ENCODE data around the gene RAB34.

The RAB34 gene

DNA sequence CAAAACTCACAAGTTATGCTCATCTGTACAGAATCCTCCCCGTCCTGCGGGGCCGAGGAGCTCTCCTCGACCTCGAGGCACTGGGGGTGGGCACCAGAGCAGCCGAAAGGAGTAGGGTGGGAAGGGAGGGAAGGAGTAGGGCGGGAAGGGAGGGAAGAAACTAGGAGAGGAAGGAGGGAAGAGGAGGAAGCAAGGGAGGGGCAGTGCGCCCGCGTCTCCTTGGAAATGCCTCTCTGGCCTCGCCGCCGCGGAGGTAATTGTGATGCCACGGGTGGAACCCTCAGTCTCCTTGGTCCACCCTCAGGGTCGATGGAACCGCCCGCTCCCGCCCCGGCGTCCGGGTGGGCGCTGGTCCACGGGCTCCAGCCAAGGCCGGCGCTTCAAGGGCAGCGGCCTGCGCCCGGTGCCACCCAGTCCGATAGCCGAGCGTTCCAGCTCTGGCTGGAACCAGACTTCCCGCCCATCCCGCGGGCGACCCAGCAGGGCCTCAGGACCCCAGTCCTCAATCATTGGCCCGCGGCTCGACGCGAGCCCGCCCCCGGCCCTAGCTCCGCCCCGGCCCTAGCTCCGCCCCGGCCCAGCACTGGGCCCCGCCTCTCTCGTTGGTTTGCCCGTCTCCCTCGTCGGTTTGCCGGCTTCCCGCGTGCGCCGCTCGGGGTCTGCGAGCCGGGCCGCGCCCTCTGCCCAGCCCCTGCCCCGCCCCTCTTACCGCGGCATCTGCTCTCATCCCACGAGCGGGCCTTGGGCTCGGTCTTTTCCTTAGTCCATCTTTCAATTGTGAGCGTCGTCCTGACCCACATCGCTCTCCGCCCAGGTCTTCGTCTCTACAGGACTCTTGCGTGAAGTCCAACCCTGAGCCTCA is 6.6 kb downstream of the RAB34 start:
- peak; percentile 86 for DNase-seq

DNA sequence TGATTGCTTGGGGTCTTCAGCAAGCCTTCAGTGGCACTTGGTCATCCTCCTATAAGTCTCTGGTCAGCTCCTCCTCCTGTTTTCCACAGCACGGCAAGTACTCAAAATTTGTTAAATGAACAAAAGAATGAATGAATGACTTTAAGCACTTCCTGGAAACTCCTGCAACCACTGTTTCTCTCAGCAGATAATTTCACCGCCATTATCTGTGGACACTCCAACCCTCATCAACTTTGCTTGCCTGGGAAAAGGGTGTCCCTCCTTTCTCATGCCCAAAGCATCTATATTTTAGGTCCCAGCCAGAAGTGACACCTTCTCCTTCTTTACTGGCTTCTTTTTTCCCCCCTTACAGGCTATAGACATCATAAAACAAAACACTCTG is 10.3 kb downstream of the RAB34 start:
- no peak for DNase-seq

DNA sequence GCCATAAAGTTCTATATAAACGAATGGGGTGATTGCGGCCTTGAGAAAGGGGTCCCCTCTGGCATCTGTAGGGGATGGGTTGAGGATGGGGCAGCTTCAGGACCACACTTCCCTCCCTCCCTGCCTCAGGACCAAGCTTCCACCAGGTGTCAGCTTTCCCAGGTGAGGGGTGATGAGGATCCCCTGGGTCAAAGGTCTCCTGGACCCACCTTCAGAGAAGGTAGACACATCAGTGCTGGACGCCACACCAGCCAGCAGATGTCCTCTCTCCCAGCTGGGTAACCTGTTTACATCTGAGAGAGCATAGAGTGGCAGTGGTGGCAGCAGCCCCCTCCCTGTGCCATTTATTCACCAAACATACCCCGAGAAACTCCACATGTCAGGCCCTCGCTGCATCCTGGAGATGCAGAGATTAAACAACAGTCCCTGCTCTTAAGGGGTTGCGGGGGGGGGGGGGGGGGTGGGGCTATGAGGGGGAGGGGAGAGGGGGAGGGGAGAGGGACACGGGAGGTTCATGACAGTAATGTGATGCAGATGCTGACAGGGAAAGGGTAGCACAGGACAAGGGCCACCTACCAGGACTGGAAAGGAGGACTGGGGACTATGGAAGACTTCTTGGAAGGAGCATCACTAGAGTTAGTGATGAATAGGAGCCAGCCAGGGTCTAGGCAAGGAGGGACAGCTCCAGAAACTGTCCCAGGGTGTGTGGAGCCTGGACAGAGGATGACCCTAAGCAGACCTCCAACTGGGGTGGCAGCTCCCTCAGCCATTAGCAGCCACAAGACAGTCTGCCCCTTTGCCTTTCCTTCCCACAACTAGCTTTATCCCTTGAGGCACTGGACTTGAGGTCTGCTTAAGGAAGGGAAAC is 11.0 kb downstream of the RAB34 start:
- no peak for DNase-seq

DNA sequence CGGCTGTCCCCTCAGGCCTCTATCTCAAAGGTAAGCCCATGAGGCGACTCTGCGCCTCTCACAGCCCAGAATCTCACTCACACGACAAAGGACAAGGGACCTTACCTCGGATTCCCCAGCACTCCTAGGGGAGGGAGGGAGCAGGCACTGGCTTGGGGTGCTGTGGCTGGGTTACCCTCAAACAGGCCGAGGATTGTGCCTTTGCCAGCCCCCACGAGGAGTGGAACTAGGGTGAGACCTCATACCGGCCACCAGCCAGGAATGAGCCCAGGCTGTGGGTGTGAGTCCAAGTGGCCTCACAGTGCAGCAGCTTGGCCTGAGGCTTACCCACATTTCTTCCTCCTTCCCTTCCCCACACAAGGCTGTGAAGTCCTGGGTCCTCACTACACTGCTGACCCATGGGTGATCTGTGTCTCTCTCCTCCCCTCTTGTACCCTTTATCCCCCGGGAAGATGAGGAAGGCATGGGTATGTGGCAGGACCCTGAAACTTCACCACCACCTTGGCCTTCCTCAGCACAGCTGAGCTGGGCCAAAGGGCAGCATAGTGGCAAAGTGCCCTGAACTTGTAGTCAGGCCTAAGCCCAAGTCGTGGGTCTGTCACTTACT is 11.8 kb downstream of the RAB34 start:
- no peak for DNase-seq

DNA sequence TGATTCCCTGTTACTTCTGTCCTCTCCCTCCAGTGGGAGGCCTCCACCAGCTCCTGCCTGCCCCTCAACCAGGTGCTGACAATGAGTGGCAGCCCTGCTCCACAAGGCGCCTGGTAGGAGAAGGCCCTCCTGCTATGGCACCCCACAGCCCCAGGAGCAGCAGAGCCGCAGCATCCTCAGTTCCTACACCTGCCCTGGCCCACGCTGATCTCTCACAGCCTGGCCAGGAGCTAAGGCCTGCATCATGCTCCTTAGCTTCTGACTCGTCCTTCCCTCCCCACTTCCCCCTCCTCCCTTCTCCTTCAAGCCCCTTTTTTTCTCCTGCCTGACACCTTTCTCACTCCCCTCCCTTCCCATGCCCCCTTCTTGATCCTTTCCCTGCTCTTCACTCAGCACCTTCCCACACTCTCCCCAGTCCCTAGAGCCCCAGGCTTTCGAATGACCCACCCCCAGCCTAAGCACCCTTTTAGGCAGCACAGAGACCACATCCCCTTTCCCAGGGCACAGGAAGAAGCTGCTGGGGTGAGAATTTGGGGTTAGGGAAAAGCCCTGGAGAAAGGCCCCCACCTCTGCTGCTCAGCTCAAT is 12.5 kb downstream of the RAB34 start:
- DNase-seq, result no peak

DNA sequence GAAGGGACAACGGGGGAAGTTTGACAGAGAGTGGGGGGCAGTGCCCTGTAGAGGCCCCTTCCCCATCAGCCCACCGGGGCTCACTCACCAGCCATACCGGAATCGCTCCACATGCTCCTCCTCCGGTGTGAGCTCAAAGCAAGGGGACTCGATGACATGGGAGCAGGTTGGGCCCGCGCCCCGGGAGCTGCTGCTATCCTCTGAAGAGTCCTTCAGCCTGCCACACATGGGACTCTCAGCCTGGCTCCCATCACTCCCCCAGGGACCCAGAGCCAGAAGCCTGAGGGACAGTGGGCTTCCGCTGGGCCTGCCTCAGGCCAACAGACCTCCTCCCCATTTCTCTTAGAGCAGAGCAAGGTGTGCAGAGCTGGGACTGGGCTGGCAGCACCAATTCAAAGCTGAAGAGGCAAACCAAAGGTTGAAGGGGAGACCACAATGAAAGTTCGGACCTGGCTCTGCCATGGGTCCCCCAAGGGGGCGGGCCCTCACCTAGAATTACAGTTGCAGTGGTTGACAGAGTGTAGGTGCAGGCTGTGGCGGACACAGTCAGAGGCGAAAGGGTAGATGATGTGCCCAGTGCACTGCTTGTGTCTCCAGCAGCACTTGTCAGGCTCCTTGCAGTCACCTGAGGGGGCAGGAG is 13.3 kb downstream of the RAB34 start:
- DNase-seq, result no peak

DNA sequence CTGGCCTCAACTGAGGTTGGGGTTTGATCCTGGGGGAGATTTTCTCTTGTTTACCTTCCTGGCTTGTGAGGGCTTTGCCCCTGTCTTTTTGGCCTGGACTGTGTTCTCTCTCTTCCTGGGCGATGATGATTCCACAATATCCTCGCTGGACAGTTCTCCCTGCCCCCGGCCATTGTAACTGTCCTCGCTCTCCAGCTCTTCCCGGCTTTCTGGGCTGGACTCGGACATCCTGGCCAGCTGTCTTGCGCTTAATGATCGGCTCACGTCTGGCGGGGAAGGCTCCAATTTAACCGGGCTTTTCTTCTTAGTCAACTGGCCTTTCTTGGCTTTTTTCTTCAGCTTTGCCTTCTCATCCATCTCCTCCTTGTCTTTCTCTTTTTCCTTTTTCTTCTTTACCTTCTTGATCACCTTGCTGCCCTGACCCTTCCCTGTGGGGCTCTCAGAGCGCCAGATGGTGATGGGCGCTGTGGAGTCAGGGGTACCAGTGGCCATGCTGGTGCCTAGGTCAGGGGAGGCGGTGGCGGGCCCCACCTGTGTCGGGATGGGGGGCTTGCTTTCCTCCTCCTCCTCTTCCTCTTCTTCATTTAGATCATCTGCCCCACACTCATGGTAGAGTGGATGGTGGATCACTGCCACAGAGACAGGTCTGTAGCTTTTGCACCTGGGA is 14.0 kb downstream of the RAB34 start:
- DNase-seq, result no peak

DNA sequence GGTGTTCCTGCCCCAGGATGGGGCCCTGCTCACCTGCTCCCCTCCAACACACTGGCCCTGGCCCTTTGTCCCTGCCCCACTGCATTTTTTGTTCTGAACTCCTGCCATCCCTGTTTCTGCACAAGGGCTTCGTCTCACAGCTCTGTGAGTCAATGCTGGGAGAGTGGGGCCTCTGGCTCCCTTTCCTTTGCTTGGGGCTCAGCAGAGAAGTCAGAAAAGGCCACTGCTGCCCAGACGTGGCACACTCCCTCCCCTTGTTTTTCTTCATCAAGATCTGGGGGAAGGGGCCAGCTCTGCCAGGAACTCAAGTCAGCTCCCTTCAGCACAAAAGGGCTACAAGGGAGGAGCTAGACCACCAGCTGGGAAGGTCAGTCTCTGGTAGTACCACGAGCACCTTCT is 14.9 kb downstream of the RAB34 start:
- DNase-seq, result no peak

DNA sequence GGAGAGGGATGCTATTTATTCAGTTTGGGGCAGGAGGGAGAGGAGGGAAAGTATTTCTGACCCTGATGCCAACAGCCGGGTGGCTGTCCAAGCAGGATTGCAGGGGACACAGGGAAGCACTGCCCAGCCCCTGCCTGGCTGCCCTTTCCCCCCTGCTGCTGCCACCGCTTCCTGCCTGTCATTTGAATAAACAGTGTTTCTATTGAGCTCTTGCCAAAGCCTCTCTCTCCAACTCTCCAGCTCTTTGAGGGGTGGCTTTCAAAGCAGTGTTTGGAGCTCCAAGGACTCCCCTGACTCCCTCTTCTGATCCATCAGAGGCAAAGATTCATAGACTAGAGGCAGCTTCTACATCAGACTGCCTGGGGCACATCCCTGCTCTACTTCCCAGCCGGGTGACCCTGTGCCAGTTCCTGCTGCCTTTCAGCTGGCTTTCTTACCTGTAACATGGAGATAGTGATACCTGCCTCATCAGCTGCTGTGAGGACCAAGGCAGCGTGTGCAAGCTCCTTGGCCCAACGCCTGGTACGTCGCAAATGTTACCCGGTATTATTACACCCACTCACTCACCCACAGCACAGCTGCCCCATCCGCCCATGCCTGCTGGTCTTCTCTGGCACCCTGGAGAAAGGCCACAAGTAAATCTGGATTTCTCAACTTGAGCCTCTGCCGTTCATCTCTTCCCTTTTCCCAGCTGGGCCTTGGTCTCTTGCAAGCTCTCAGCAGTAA is 15.5 kb downstream of the RAB34 start:
- DNase-seq, result no peak

DNA sequence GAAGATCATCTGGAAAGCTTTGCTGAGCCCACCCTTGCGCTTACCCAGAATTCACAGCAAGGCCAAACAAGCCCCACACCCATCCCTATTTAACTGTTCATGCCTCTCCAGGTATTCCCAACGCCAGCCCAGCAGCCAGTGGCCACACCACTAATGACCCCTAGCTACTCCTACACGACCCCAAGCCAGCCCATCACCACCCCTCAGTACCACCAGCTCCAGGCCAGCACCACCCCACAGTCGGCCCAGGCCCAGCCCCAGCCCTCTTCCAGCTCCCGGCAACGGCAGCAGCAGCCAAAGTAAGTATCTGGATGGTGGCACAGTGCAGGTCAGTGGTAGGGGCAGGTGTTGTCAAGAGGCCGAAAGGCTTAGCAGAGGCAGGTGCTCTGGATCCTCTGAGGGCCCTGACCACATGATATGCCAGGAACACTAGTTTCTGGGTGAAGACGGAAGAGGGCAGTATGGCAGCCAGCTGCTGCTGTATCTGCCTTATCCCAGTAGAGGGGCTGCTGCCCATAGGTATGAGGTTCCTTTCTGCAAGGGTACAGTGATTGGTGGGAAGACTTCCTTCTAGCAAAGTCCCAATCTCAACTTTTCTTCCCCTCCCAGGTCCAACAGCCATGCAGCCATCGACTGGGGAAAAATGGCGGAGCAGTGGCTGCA is 16.7 kb downstream of the RAB34 start:
- DNase-seq, result no peak

DNA sequence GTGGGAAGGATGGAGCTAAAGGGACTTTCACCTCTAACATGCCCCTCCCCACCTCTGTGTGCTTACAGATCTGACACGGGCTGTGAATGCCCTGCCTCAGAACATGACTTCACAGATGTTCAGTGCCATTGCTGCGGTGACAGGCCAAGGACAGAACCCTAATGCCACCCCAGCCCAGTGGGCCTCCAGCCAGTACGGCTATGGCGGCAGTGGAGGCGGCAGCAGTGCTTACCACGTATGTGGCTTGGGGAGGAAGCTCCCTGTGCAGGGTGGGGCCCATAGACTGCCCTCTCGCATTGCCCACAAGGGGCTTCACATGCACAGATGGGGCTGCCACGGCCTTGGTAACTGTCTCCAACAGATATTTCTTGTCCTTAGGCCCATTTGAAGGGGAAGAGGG is 17.4 kb downstream of the RAB34 start:
- no peak for DNase-seq

DNA sequence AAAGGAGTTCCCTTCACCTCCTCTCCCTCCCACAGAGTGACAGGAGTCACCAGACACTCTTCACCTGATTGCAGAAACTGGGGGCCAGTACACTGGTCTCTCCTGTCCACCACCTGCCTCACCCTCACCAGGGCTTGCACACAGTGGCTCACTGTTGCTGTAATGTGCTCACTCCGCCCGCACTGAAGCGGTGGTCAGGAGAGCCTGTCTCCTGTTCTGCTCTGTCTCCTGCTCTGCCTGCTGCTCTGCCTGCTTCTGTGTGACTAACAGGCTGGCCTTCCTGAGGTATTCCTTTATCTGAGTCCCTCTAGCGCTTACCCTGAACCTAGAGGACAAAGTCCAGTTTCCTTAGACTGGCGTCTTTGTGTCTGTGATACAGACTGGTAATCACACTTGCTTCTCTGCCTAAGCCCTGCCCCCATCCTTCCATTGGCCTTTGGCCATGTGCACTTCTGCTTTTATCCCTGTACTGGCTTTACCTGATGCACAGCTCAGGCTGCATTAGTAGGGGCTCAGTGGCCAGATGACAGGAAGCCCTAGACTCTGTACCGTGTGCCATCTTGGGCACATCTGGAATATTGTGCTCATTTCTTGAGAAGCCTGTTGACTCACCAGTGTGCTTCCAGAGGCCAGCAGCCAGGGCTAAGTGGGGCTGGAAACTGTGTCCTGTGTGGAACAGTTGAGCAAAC is 19.3 kb downstream of the RAB34 start:
- no peak for DNase-seq

DNA sequence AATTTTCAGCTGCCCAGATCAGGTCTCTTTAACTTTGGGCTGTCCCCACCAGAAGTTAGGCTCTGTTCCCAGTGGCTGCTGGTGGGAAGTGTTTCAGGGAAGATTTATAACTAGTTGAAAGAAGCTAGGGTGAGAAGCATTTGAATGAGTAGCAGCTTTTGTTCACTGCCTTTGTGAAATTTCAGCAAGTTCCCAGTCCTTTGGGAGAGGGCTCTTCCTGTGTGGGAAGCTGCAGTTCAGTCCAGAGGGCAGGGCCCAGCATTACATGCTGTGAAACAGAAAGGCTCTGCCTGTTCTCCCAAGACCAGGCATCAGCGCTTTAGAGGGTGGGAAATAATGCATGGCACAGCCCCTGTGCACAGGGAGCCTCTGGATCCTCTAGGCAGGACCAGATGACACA is 23.8 kb downstream of the RAB34 start:
- DNase-seq, result no peak

DNA sequence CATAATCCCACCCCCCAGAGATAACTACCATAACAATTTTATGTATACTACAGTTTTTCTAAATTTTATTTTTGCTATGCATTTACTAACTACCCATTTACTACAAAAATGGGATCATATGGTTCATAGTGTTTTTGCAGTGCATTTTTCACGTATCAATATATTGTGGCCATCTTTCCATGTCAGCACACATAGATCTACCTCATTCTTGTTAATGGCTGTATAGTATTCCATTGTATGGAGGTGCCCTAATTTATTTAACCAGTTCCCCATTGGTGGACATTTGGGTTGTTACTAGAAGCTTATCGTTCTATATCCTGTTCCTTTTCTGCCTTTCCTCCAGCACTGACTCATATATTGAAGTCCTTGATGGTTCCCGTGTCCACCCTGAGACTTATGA is 28.7 kb downstream of the RAB34 start:
- DNase-seq, result no peak

DNA sequence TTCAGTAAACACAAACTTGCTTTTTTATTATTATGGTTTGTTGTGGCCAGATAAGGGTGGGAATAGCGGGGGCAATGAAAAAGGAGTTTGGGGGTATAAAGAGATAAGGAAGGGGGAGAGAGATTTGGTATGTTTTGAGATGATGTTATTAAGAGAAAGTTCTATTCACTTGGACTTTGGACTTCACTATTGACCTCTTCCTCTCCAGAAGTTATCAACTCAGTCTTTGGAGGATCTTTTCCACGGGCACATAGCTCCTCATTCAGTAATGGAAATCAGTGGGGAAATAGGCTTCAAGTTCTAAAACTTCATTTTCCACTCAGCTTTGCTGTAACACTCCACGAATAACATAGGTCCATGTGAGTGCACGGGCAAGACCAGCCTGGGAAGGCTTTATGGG is 29.2 kb downstream of the RAB34 start:
- no peak for DNase-seq

DNA sequence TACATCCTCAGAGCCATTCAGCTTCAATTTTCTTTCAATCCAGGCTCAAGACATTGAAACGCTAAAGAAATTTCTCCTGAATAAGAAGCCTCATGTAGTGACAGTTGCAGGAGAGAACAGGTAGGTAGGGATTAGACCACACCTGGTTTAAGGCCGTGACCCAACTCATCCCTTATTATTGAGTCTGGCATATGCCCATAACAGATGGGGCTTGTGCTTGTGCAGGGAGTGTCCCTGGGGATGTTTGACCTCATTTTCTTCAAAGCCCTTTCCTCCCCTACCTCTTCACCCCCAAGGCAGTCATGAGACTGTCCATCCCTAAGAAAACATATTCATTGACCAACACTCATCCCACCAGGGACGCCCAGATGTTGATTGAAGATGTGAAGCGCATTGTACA is 31.4 kb downstream of the RAB34 start:
- peak; percentile 70 for DNase-seq

DNA sequence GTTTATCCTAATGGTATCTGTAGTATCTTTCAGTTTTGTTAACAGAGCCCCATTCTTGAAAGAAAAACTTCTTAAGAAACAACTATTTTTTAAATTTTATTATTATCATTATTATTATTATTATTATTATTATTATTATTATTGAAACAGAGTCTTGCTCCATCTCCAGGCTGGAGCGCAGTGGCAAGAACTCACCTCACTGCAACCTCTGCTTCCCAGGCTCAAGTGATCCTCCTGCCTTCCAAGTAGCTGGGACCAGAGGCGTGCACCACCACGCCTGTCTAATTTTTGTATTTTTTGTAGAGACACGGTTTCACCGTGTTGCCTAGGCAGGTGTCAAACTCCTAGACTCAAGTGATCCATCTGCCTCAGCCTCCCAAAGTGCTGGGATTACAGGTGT is 32.3 kb downstream of the RAB34 start:
- DNase-seq, result no peak

DNA sequence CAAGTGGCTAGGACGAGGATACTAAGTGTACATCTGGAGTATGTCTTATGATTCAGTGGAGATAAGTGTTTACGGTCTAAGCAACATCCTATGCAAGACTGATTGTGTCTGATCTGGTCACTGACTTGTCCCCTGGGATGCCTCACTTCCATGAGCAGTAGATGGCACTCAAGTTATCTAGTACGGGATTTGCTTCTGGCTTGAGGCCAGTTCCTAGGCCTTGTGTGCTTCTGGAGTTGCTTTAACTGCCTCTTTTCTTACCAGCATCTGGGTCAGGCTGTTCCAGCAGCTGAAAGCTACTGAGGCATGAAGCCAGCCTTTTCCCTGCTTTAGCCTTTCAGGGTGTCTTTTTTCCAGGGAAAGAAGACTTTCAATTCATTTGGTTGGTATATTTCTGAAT is 32.7 kb downstream of the RAB34 start:
- peak; percentile 99 for DNase-seq

DNA sequence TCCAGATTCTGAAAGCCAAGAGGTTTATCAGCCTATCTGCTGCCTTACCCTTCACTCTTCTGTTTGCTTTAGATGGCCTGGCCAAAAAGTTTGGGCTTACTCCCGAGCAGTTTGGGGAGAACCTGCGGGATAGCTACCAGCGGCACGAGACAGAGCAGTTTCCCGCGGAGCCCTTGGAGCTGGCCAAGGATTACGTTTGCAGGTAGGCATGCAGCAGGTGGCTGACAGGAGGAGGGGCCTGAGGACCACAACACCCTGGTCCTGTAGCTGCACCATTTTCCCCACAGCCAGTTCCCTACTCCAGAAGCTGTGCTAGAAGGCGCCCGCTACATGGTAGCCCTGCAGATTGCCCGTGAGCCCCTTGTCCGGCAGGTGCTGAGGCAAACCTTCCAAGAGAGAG is 35.0 kb downstream of the RAB34 start:
- DNase-seq, result no peak

DNA sequence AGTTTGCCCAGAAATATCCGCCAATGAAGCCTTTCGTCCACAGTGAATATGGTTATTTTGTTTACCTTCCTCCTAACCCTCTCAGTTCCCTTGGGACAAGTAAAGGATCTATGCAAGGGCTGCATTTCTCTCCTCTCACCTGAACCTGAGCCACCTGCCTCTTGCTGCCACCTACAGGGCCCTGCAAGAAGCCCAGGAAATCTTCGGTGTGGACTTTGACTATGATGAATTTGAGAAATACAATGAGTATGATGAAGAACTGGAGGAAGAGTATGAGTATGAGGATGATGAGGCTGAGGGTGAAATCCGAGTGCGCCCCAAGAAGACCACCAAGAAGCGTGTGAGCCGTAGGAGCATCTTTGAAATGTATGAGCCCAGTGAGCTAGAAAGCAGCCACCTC is 41.7 kb downstream of the RAB34 start:
- no peak for DNase-seq

Measured in NCI-H524 treated with DMSO at 0.1 percent for 48 hours (cell line).